HCT116 (cell line): Measurements from ENCODE around the gene C11orf98. TPM values are rescaled to one million over a fixed set of nuclear protein-coding genes. Genes with fewer than 3 reads are reported as not detected.

Source experiments
- ATAC-seq: fragments of 200-7000 bp; cut with Tn5 transposase; 2 replicates; pipeline ENCODE4 v1.9.1; 2020; ENCODE audit warnings: mild to moderate bottlenecking, moderate library complexity
- BruUV-seq: library from RNA; stranded (reverse); fragments of 400-500 nt; replicated peaks from 2 replicates; lab custom pipeline; 2021; lab: Mats Ljungman, UMichigan
- CTCF ChIA-PET: fragments of 300-600 bp; sonication (Branson Sonifier 250); formaldehyde crosslinking; loops from one replicate; lab custom pipeline; 2021; ENCODE audit warnings: antibody characterized with exemption; lab: Charles Lee
- POLR2A ChIA-PET: fragments of 300-600, 350-600 bp; sonication (Branson Sonifier 250); formaldehyde crosslinking; loops from one replicate; lab custom pipeline; 2021; ENCODE audit warnings: antibody characterized with exemption; lab: Charles Lee
- RAD21 ChIA-PET, 2 experiments: fragments of 300-600 bp; sonication (Branson Sonifier 250); formaldehyde crosslinking; loops; one replicate each; lab custom pipeline; 2023; ENCODE audit warnings: low total read pairs in 2 of 2; ENCODE audit not compliant: uncharacterized antibody in 2 of 2, unreplicated experiment in 2 of 2, low non-redundant PET in 1 of 2; lab: Charles Lee
- DNase-seq: peaks from one replicate; pipeline ENCODE4 v3.0.0-alpha.2; 2010; ENCODE audit warnings: low read depth, low spot score
- H2AFZ ChIP-seq: fragments of 200-600 bp; shearing (Covaris generic), sonication (generic); 2 replicates; pipeline ENCODE4 v1.6.1; 2017; ENCODE audit warnings: low read depth, mixed run types, mixed read lengths, antibody characterized with exemption, low read length; ENCODE audit not compliant: poor library complexity, severe bottlenecking
- H3K27ac ChIP-seq: 2 replicates; pipeline ENCODE4 v1.5.1; 2012; ENCODE audit warnings: low read depth, low read length
- H3K27me3 ChIP-seq: fragments of 200-600 bp; sonication (generic); 2 replicates; pipeline ENCODE4 v1.6.1; 2016; ENCODE audit warnings: mixed run types, low read length, mixed read lengths; ENCODE audit not compliant: insufficient read depth
- H3K36me3 ChIP-seq, 2 experiments: fragments of 200-500 bp in 1 of 2; fragments of 200-600 bp in 1 of 2; sonication (Bioruptor generic) in 1 of 2; sonication (generic) in 1 of 2; 2 replicates each; pipeline versions ENCODE4 v1.5.1 to v1.6.1; 2014 to 2016; ENCODE audit warnings: low read length in 2 of 2, inconsistent platforms in 1 of 2, mixed read lengths in 1 of 2, mixed run types in 1 of 2; ENCODE audit not compliant: insufficient read depth in 2 of 2, control insufficient read depth in 1 of 2
- H3K4me1 ChIP-seq, 2 experiments: fragments of 200-600 bp in 1 of 2; sonication (generic) in 1 of 2; 2 replicates each; pipeline versions ENCODE4 v1.5.1 to v1.6.1; 2012 to 2017; ENCODE audit warnings: low read length in 2 of 2, inconsistent platforms in 1 of 2, mild to moderate bottlenecking in 1 of 2, mixed read lengths in 1 of 2, mixed run types in 1 of 2, moderate library complexity in 1 of 2; ENCODE audit not compliant: insufficient read depth in 2 of 2, control insufficient read depth in 1 of 2
- H3K4me2 ChIP-seq: fragments of 200-600 bp; sonication (generic); 2 replicates; pipeline ENCODE4 v1.6.1; 2017; ENCODE audit warnings: mixed run types, low read length, mixed read lengths
- H3K4me3 ChIP-seq, 2 experiments: fragments of 200-600 bp in 1 of 2; sonication (generic) in 1 of 2; replicated peaks in 1 of 2; 2 replicates each; pipeline ENCODE4 v1.5.1; 2011 to 2016; ENCODE audit warnings: low read length in 2 of 2, control low read depth in 1 of 2, low read depth in 1 of 2, mild to moderate bottlenecking in 1 of 2, mixed read lengths in 1 of 2, mixed run types in 1 of 2
- H3K79me2 ChIP-seq: fragments of 200-600 bp; sonication (generic); 2 replicates; pipeline ENCODE4 v1.6.1; 2017; ENCODE audit warnings: mild to moderate bottlenecking, mixed run types, low read length, moderate library complexity, mixed read lengths; ENCODE audit not compliant: insufficient read depth
- H3K9ac ChIP-seq: fragments of 200-600 bp; sonication (generic); 2 replicates; pipeline ENCODE4 v1.6.1; 2016; ENCODE audit warnings: low read length, mixed read lengths
- H3K9me2 ChIP-seq: fragments of 200-600 bp; sonication (generic), shearing (Covaris generic); 2 replicates; pipeline ENCODE4 v1.6.1; 2017; ENCODE audit warnings: mixed run types, mild to moderate bottlenecking, moderate library complexity; ENCODE audit not compliant: insufficient read depth
- H3K9me3 ChIP-seq, 2 experiments: fragments of 200-500 bp in 1 of 2; fragments of 200-600 bp in 1 of 2; sonication (Bioruptor generic) in 1 of 2; sonication (generic) in 1 of 2; 2 replicates each; pipeline ENCODE4 v1.6.1; 2014 to 2017; ENCODE audit warnings: low read length in 2 of 2, mixed read lengths in 2 of 2, inconsistent platforms in 1 of 2, low read depth in 1 of 2, mild to moderate bottlenecking in 1 of 2, mixed run types in 1 of 2, moderate library complexity in 1 of 2; ENCODE audit not compliant: control insufficient read depth in 1 of 2, insufficient read depth in 1 of 2
- H4K20me1 ChIP-seq: fragments of 200-600 bp; sonication (generic), shearing (Covaris generic); 2 replicates; pipeline ENCODE4 v1.6.1; 2017; ENCODE audit warnings: mixed run types, mild to moderate bottlenecking, moderate library complexity; ENCODE audit not compliant: insufficient read depth
- CBX3 ChIP-seq: IDR thresholded peaks from 2 replicates; pipeline ENCODE4 v1.6.1; 2012; ENCODE audit warnings: low read depth
- EZH2phosphoT487 ChIP-seq: fragments of 200-600 bp; IDR thresholded peaks from 2 replicates; pipeline ENCODE4 v1.6.1; 2018; ENCODE audit warnings: antibody characterized with exemption, borderline replicate concordance
- FOSL1 ChIP-seq: IDR thresholded peaks from 2 replicates; pipeline ENCODE4 v1.6.1; 2012; ENCODE audit warnings: low read depth
- POLR2AphosphoS5 ChIP-seq: IDR thresholded peaks from 2 replicates; pipeline ENCODE4 v1.6.1; 2011; ENCODE audit warnings: mild to moderate bottlenecking, low read depth, low read length, moderate library complexity
- RAD21 ChIP-seq: IDR thresholded peaks from 2 replicates; pipeline ENCODE4 v1.6.1; 2012; ENCODE audit warnings: low read depth, mild to moderate bottlenecking
- SP1 ChIP-seq: IDR thresholded peaks from 2 replicates; pipeline ENCODE4 v1.6.1; 2012; ENCODE audit warnings: low read depth
- SRF ChIP-seq: IDR thresholded peaks from 2 replicates; pipeline ENCODE4 v1.6.1; 2012; ENCODE audit warnings: low read depth
- TCF7L2 ChIP-seq: IDR thresholded peaks from 2 replicates; pipeline ENCODE4 v1.7.0; 2011; ENCODE audit warnings: borderline replicate concordance, inconsistent platforms; ENCODE audit not compliant: insufficient read depth, insufficient read length; ENCODE audit errors: extremely low read depth
- intact Hi-C: fragments of 100-400 bp; cut with micrococcal nuclease; formaldehyde crosslinking; loops from 2 replicates; pipeline ENCODE4 v1.10.0; 2022
- total RNA-seq: library from RNA; stranded (reverse); gene quantifications from one replicate; pipeline ENCODE4 v1.2.1, GENCODE V29; 2021; ENCODE audit not compliant: unreplicated experiment
- TF ChIP-seq, protein P1 (sequence below), 3 experiments: fragments of 200-600 bp in 1 of 3; sonication (generic) in 1 of 3; IDR thresholded peaks in 2 of 3; conservative IDR thresholded peaks in 1 of 3; 2 replicates each; pipeline ENCODE4 v1.5.1; 2012 to 2017; ENCODE audit warnings: low read depth in 2 of 3, low read length in 2 of 3, antibody characterized with exemption in 1 of 3, borderline replicate concordance in 1 of 3, control low read depth in 1 of 3, mild to moderate bottlenecking in 1 of 3, mixed read lengths in 1 of 3, mixed run types in 1 of 3, moderate library complexity in 1 of 3; ENCODE audit not compliant: insufficient read depth in 1 of 3

The C11orf98 gene
- total RNA-seq, 1 experiment from 2014 or later, result 121 TPM

DNA sequence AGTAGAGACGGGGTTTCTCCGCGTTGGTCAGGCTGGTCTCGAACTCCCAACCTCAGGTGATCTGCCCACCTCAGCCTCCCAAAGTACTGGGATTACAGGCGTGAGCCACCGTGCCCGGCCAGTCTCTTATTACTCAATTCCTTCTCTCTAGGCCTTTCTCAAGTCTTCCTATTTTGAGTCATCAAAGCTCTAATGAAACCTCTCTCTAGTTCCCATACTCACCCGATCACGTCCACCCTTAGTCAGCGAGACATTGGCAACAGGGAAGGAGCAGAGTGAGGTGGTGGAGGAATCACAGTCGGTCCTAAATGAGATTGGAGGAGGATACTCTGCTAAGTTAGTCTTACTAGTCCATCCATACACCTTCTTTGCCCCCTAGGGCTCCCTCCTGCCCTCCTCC is 37.2 kb upstream of the C11orf98 start:
- no TSS peak for BruUV-seq
- Histone ChIP-seq H2AFZ (no peak overlapping the region), H3K4me3 (no peak overlapping the region), H3K79me2 (peaks cover 12% of the 10 kb centered on the region), H4K20me1 (no peaks in the 10 kb centered on the region), H3K9me3 (no peaks in the 10 kb centered on the region), H3K27ac (no peak overlapping the region), H3K4me1 (peaks cover 5 to 20% of the 10 kb centered on the region in 2 experiments), H3K4me2 (no peak overlapping the region), H3K9ac (no peak overlapping the region), H3K9me2 (no peaks in the 10 kb centered on the region), H3K36me3 (peaks cover 10 to 22% of the 10 kb centered on the region in 2 experiments; a peak in 3 of 4 replicates), H3K27me3 (no peaks in the 10 kb centered on the region)
- ChIA-PET CTCF (interaction anchor here (1.1 kb wide), 1 partner anchor 8 kb away, joined by 4 read pairs; no protein-coding TSS in a partner anchor), RAD21 (no interaction called here), POLR2A (no interaction called here)
- intact Hi-C loops, result no loop called here
- no peak for DNase-seq
- TF ChIP-seq SP1, result no peak
- no peak for TF ChIP-seq FOSL1
- TF ChIP-seq, protein P1, sequence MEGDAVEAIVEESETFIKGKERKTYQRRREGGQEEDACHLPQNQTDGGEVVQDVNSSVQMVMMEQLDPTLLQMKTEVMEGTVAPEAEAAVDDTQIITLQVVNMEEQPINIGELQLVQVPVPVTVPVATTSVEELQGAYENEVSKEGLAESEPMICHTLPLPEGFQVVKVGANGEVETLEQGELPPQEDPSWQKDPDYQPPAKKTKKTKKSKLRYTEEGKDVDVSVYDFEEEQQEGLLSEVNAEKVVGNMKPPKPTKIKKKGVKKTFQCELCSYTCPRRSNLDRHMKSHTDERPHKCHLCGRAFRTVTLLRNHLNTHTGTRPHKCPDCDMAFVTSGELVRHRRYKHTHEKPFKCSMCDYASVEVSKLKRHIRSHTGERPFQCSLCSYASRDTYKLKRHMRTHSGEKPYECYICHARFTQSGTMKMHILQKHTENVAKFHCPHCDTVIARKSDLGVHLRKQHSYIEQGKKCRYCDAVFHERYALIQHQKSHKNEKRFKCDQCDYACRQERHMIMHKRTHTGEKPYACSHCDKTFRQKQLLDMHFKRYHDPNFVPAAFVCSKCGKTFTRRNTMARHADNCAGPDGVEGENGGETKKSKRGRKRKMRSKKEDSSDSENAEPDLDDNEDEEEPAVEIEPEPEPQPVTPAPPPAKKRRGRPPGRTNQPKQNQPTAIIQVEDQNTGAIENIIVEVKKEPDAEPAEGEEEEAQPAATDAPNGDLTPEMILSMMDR (IDR thresholded peaks at IDR 0.05 in 2 of 3, conservative IDR thresholded peaks at IDR 0.05 in 1 of 3; ENCODE audit: borderline replicate concordance in 1 of 3, insufficient read depth in 1 of 3, low read depth in 2 of 3, low read length in 2 of 3), result no peak
- no peak for TF ChIP-seq CBX3
- no peak for TF ChIP-seq EZH2phosphoT487
- no peak for TF ChIP-seq POLR2AphosphoS5
- no peak for ATAC-seq

DNA sequence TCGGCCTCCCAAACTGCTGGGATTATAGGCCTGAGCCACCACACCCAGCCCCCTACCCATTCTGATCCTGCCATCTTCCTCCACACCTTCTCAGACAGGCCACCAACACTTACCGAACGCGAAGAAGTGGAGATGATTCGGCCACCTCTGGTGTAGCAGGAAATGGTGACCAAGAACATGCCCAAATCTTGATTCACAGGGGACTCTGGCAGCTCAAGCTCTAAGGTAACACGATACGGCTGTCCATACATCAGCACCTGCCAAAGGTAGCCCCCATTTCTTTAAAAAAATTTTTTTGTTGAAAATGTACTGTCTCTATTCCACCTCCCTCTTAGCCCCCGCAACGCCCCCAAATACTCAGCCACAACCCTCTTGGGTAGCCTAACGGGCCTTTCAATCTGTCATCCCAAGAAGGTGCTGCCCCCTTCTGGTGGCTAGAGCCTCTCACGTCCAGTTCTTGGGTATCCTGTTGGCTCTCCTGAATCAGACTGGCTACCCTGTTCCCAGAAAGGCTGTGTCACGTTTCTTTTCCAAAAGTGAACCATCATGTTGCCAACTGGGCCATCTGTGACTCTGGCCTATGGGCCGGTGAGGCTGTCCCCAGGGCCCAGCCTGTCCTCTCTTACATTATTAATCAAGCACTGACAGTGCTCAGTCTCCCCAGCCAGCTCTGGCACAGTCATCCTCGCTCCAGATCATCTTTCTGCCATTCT is 29.6 kb upstream of the C11orf98 start:
- no peaks in the 10 kb centered on the region for H3K27me3 ChIP-seq
- H3K36me3 ChIP-seq, result peaks cover 19 to 30% of the 10 kb centered on the region in 2 experiments; a peak in 3 of 4 replicates
- ATAC-seq, result peak; percentile 90
- no peak overlapping the region for H3K4me2 ChIP-seq
- H4K20me1 ChIP-seq, result no peaks in the 10 kb centered on the region
- intact Hi-C loops, result loop anchor here (2.0 to 5.0 kb wide), 2 partner anchors 14 to 297 kb away; no protein-coding TSS in a partner anchor
- ChIA-PET CTCF (interaction anchor here (0.6 to 3.7 kb wide), 8 partner anchors 8 to 300 kb away, joined by 3 to 15 read pairs (median 4); partner anchors contain the start of gene TUT1), RAD21 (no interaction called here), POLR2A (interaction anchor here (1.7 to 2.0 kb wide), 2 partner anchors 26 to 30 kb away, joined by 3 to 6 read pairs; partner anchors contain the start of genes C11orf98 and CSKMT)
- DNase-seq, result peak; percentile 72
- no peak overlapping the region for H3K4me3 ChIP-seq
- no peaks in the 10 kb centered on the region for H3K9me3 ChIP-seq
- no peak overlapping the region for H3K9ac ChIP-seq
- no peak overlapping the region for H2AFZ ChIP-seq
- H3K4me1 ChIP-seq, result no peaks in the 10 kb centered on the region
- peak overlapping the region; percentile 56 for H3K27ac ChIP-seq
- H3K79me2 ChIP-seq, result no peaks in the 10 kb centered on the region
- TF ChIP-seq TCF7L2, result no peak
- TF ChIP-seq POLR2AphosphoS5, result 0 out of 2 replicates have a peak, but pooled peaks have one; percentile 23
- peak; percentile 80 for TF ChIP-seq RAD21
- TF ChIP-seq SRF, result no peak
- TF ChIP-seq, protein P1 (IDR thresholded peaks at IDR 0.05 in 2 of 3, conservative IDR thresholded peaks at IDR 0.05 in 1 of 3; ENCODE audit: borderline replicate concordance in 1 of 3, insufficient read depth in 1 of 3, low read depth in 2 of 3, low read length in 2 of 3), result peak; percentile 86 to 88 (median 87); a peak in 5 of 6 replicates
- no TSS peak for BruUV-seq
- H3K9me2 ChIP-seq, result no peaks in the 10 kb centered on the region
